ENCODE results near the gene SPIN3. TPM values are rescaled to one million over a fixed set of nuclear protein-coding genes. Genes with fewer than 3 reads are reported as not detected.

SPIN3 gene
- total and polyA plus RNA-seq, 2 of the 13 experiments (the other 11 are each of a cell fraction or from before 2014, with no cell fraction given): 8.4 to 8.8 TPM

- TF ChIP-seq EP300 (IDR thresholded peaks at IDR 0.05; ENCODE audit: low read depth in 2 of 2, low read length in 2 of 2) (0 out of 4 replicates have a peak, but pooled peaks of 1 of the 2 experiments have one; percentile 9), EP300 (CRISPR knock-in tag; IDR thresholded peaks at IDR 0.05; ENCODE audit: borderline replicate concordance) (no peak), ZFP82 (CRISPR knock-in tag; IDR thresholded peaks at IDR 0.05; ENCODE audit: borderline replicate concordance) (no peak), ELF3 (CRISPR knock-in tag; IDR thresholded peaks at IDR 0.05) (peak; percentile 75), GFI1 (CRISPR knock-in tag; IDR thresholded peaks at IDR 0.05; ENCODE audit: borderline replicate concordance) (no peak), ZNF572 (CRISPR knock-in tag; IDR thresholded peaks at IDR 0.05) (no peak), HOXA3 (CRISPR knock-in tag; IDR thresholded peaks at IDR 0.05) (peak; percentile 59; the same call in 1 of the 2 replicates), PHF20 (CRISPR knock-in tag; IDR thresholded peaks at IDR 0.05) (peak; percentile 59; the same call in 1 of the 2 replicates), ZNF292 (CRISPR knock-in tag; IDR thresholded peaks at IDR 0.05; ENCODE audit: borderline replicate concordance, low read depth) (peak; percentile 69), HNRNPK (IDR thresholded peaks at IDR 0.05; ENCODE audit: low read depth, low read length, poor library complexity, severe bottlenecking) (peak; percentile 24), SIN3B (IDR thresholded peaks at IDR 0.05; ENCODE audit: low read length) (no peak), MED8 (CRISPR knock-in tag; IDR thresholded peaks at IDR 0.05; ENCODE audit: insufficient replicate concordance) (no peak), TBX2 (CRISPR knock-in tag; IDR thresholded peaks at IDR 0.05; ENCODE audit: borderline replicate concordance) (peak; percentile 53; the same call in 1 of the 2 replicates), REL (CRISPR knock-in tag; conservative IDR thresholded peaks at IDR 0.05) (no peak), ZFP41 (CRISPR knock-in tag; IDR thresholded peaks at IDR 0.05; ENCODE audit: borderline replicate concordance) (peak; percentile 83; the same call in 1 of the 2 replicates), PATZ1 (CRISPR knock-in tag; IDR thresholded peaks at IDR 0.05) (peak; percentile 76), NBN (conservative IDR thresholded peaks at IDR 0.05) (no peak), ZNF430 (CRISPR knock-in tag; IDR thresholded peaks at IDR 0.05) (peak; percentile 60; the same call in 1 of the 2 replicates), EZH2 (conservative IDR thresholded peaks at IDR 0.05; ENCODE audit: low read depth, low read length) (no peak), TEF (CRISPR knock-in tag; IDR thresholded peaks at IDR 0.05) (no peak), ZNF570 (CRISPR knock-in tag; IDR thresholded peaks at IDR 0.05; ENCODE audit: borderline replicate concordance) (no peak), U2AF1 (optimal IDR thresholded peaks at IDR 0.05; ENCODE audit: low read depth, low read length) (no peak)
- TF ChIP-seq, protein P1, sequence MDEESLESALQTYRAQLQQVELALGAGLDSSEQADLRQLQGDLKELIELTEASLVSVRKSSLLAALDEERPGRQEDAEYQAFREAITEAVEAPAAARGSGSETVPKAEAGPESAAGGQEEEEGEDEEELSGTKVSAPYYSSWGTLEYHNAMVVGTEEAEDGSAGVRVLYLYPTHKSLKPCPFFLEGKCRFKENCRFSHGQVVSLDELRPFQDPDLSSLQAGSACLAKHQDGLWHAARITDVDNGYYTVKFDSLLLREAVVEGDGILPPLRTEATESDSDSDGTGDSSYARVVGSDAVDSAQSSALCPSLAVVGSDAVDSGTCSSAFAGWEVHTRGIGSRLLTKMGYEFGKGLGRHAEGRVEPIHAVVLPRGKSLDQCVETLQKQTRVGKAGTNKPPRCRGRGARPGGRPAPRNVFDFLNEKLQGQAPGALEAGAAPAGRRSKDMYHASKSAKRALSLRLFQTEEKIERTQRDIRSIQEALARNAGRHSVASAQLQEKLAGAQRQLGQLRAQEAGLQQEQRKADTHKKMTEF (CRISPR knock-in tag; IDR thresholded peaks at IDR 0.05): peak; percentile 41; the same call in 1 of the 2 replicates
- TF ChIP-seq, protein P2, sequence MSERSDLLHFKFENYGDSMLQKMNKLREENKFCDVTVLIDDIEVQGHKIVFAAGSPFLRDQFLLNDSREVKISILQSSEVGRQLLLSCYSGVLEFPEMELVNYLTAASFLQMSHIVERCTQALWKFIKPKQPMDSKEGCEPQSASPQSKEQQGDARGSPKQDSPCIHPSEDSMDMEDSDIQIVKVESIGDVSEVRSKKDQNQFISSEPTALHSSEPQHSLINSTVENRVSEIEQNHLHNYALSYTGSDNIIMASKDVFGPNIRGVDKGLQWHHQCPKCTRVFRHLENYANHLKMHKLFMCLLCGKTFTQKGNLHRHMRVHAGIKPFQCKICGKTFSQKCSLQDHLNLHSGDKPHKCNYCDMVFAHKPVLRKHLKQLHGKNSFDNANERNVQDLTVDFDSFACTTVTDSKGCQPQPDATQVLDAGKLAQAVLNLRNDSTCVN (CRISPR knock-in tag; IDR thresholded peaks at IDR 0.05; ENCODE audit: borderline replicate concordance): peak; percentile 44; the same call in 1 of the 2 replicates
Observed at GRCh38 chrX:56995271-56995994, at the start of gene SPIN3 (continued).

All from HepG2 (cell line).